SK-N-SH (cell line): Measurements from ENCODE around the gene MYCBP. TPM values are rescaled to one million over a fixed set of nuclear protein-coding genes. Genes with fewer than 3 reads are reported as not detected.

Source experiments
- CTCF ChIA-PET: fragments of 300-600, 350-600 bp; formaldehyde crosslinking; extraction: SDS; loops from one replicate; lab custom pipeline; 2021; lab: Yijun Ruan, JAX
- POLR2A ChIA-PET: fragments of 350-600 bp; sonication (Branson Sonifier 250); formaldehyde crosslinking; extraction: SDS; loops from one replicate; lab custom pipeline; 2020; ENCODE audit warnings: antibody characterized with exemption, inconsistent platforms; lab: Yijun Ruan, JAX
- DNase-seq: peaks from one replicate; pipeline ENCODE4 v3.0.0; 2012
- H2AFZ ChIP-seq: fragments of 200-600 bp; sonication (generic); 2 replicates; pipeline ENCODE4 v1.8.1; 2016; ENCODE audit warnings: antibody characterized with exemption, mild to moderate bottlenecking, low read depth
- H3F3A ChIP-seq: fragments of 200-600 bp; sonication (generic); replicated peaks from 2 replicates; pipeline ENCODE3; 2016; ENCODE audit warnings: antibody characterized with exemption, mild to moderate bottlenecking; ENCODE audit not compliant: insufficient read depth
- H3K27ac ChIP-seq, 2 experiments: fragments of 200-500 bp in 1 of 2; fragments of 200-600 bp in 1 of 2; sonication (Bioruptor generic) in 1 of 2; sonication (generic), shearing (Covaris generic) in 1 of 2; 2 replicates each; pipeline versions ENCODE4 v1.5.1 to v1.6.1; 2014 to 2016; ENCODE audit warnings: low read depth in 2 of 2, inconsistent platforms in 1 of 2, low read length in 1 of 2, mild to moderate bottlenecking in 1 of 2, mixed read lengths in 1 of 2
- H3K27me3 ChIP-seq: fragments of 200-600 bp; sonication (generic), shearing (Covaris generic); 2 replicates; pipeline ENCODE4 v1.6.1; 2016; ENCODE audit warnings: mixed run types; ENCODE audit not compliant: insufficient read depth
- H3K36me3 ChIP-seq, 2 experiments: fragments of 200-500 bp in 1 of 2; fragments of 200-600 bp in 1 of 2; sonication (Bioruptor generic) in 1 of 2; sonication (generic) in 1 of 2; replicated peaks in 1 of 2; 2 replicates each; pipeline versions ENCODE3 to v1.5.1; 2014 to 2016; ENCODE audit warnings: low read length in 1 of 2, mild to moderate bottlenecking in 1 of 2; ENCODE audit not compliant: insufficient read depth in 2 of 2, control insufficient read depth in 1 of 2
- H3K4me1 ChIP-seq, 2 experiments: fragments of 200-500 bp in 1 of 2; fragments of 200-600 bp in 1 of 2; sonication (Bioruptor generic) in 1 of 2; sonication (generic), shearing (Covaris generic) in 1 of 2; 2 replicates each; pipeline versions ENCODE4 v1.5.1 to v1.6.1; 2014 to 2016; ENCODE audit warnings: low read depth in 1 of 2, low read length in 1 of 2, mixed run types in 1 of 2; ENCODE audit not compliant: insufficient read depth in 2 of 2, control insufficient read depth in 1 of 2
- H3K4me2 ChIP-seq: fragments of 200-600 bp; sonication (generic), shearing (Covaris generic); 2 replicates; pipeline ENCODE4 v1.6.1; 2017; ENCODE audit warnings: mixed run types
- H3K4me3 ChIP-seq, 2 experiments: fragments of 200-500 bp in 1 of 2; fragments of 200-600 bp in 1 of 2; sonication (Bioruptor generic) in 1 of 2; sonication (generic), shearing (Covaris generic) in 1 of 2; 2 replicates each; pipeline versions ENCODE4 v1.5.1 to v1.8.1; 2014 to 2016; ENCODE audit warnings: low read depth in 2 of 2, inconsistent platforms in 1 of 2, low read length in 1 of 2, mild to moderate bottlenecking in 1 of 2, mixed read lengths in 1 of 2, moderate library complexity in 1 of 2
- H3K79me2 ChIP-seq: fragments of 200-600 bp; sonication (generic); 2 replicates; pipeline ENCODE4 v1.8.1; 2017; ENCODE audit warnings: mild to moderate bottlenecking; ENCODE audit not compliant: insufficient read depth
- H3K9ac ChIP-seq: fragments of 200-600 bp; sonication (generic); 2 replicates; pipeline ENCODE4 v1.6.1; 2017; ENCODE audit warnings: mixed run types
- H3K9me2 ChIP-seq: fragments of 200-600 bp; sonication (generic); 2 replicates; pipeline ENCODE4 v1.6.1; 2017; ENCODE audit warnings: mixed run types
- H3K9me3 ChIP-seq: fragments of 200-600 bp; sonication (generic); 2 replicates; pipeline ENCODE4 v1.6.1; 2017; ENCODE audit warnings: mixed run types, mild to moderate bottlenecking, moderate library complexity
- H4K20me1 ChIP-seq: fragments of 200-600 bp; sonication (generic); 2 replicates; pipeline ENCODE4 v1.6.1; 2017; ENCODE audit warnings: mild to moderate bottlenecking, mixed run types; ENCODE audit not compliant: insufficient read depth
- CHD2 ChIP-seq: fragments of 150-350 bp; IDR thresholded peaks from 2 replicates; pipeline ENCODE4 v1.6.1; 2018; ENCODE audit warnings: low read length; ENCODE audit not compliant: partially characterized antibody
- EZH2phosphoT487 ChIP-seq: fragments of 200-600 bp; sonication (generic); IDR thresholded peaks from 2 replicates; pipeline ENCODE4 v1.6.1; 2017; ENCODE audit warnings: low read depth, mixed run types, mild to moderate bottlenecking, antibody characterized with exemption, moderate library complexity, borderline replicate concordance
- FOSL2 ChIP-seq: IDR thresholded peaks from 2 replicates; pipeline ENCODE4 v1.4.0; 2012; ENCODE audit warnings: low read depth, mild to moderate bottlenecking, moderate library complexity, borderline replicate concordance
- FOXJ3 ChIP-seq: sonication (generic); formaldehyde crosslinking; IDR thresholded peaks from 2 replicates; pipeline ENCODE4 v1.5.1; 2020; ENCODE audit warnings: mild to moderate bottlenecking, missing genetic modification reagents
- GABPA ChIP-seq: IDR thresholded peaks from 2 replicates; pipeline ENCODE4 v1.4.0; 2012; ENCODE audit warnings: low read depth, mild to moderate bottlenecking
- JUND ChIP-seq: IDR thresholded peaks from 2 replicates; pipeline ENCODE4 v1.4.0; 2012
- RAD21 ChIP-seq: IDR thresholded peaks from 2 replicates; pipeline ENCODE4 v1.6.1; 2012; ENCODE audit warnings: mild to moderate bottlenecking, low read length
- RCOR1 ChIP-seq: fragments of 150-350 bp; IDR thresholded peaks from 2 replicates; pipeline ENCODE4 v1.6.1; 2017; ENCODE audit warnings: antibody characterized with exemption, low read length
- RXRA ChIP-seq: IDR thresholded peaks from 2 replicates; pipeline ENCODE4 v1.4.0; 2012; ENCODE audit warnings: low read depth, mild to moderate bottlenecking, borderline replicate concordance
- SMC3 ChIP-seq: IDR thresholded peaks from 2 replicates; pipeline ENCODE4 v1.6.1; 2012; ENCODE audit warnings: low read depth, low read length, improper control_type of control experiment
- TEAD4 ChIP-seq: IDR thresholded peaks from 2 replicates; pipeline ENCODE4 v1.4.0; 2012; ENCODE audit warnings: mild to moderate bottlenecking, borderline replicate concordance; ENCODE audit not compliant: insufficient read depth
- WGBS: methylation state at CpG from one replicate; pipeline ENCODE4 v1.1.6; 2017; ENCODE audit warnings: low lambda C conversion rate; 5-methylcytosine and 5-hydroxymethylcytosine counted together
- polyA plus RNA-seq, 3 experiments: library from polyadenylated mRNA; depleted of rRNA; stranded (reverse); fragments of >200 nt; gene quantifications; 2 replicates each; pipeline ENCODE4 v1.2.3, GENCODE V29; 2012
- TF ChIP-seq, protein P1 (sequence below): IDR thresholded peaks from 2 replicates; pipeline ENCODE4 v1.6.1; 2012; ENCODE audit warnings: mild to moderate bottlenecking, low read depth, low read length, moderate library complexity
- TF ChIP-seq, protein P2 (sequence below): fragments of 150-350 bp; IDR thresholded peaks from 2 replicates; pipeline ENCODE4 v1.6.1; 2016; ENCODE audit warnings: mild to moderate bottlenecking, low read depth, low read length
- TF ChIP-seq, protein P3 (sequence below): fragments of 200-600 bp; sonication (generic); IDR thresholded peaks from 2 replicates; pipeline ENCODE4 v1.6.1; 2017; ENCODE audit warnings: antibody characterized with exemption, mild to moderate bottlenecking, moderate library complexity

MYCBP gene
- polyA plus RNA-seq, 1 of the 3 experiments (the other 2 are of a cell fraction), result 16.0 TPM

DNA sequence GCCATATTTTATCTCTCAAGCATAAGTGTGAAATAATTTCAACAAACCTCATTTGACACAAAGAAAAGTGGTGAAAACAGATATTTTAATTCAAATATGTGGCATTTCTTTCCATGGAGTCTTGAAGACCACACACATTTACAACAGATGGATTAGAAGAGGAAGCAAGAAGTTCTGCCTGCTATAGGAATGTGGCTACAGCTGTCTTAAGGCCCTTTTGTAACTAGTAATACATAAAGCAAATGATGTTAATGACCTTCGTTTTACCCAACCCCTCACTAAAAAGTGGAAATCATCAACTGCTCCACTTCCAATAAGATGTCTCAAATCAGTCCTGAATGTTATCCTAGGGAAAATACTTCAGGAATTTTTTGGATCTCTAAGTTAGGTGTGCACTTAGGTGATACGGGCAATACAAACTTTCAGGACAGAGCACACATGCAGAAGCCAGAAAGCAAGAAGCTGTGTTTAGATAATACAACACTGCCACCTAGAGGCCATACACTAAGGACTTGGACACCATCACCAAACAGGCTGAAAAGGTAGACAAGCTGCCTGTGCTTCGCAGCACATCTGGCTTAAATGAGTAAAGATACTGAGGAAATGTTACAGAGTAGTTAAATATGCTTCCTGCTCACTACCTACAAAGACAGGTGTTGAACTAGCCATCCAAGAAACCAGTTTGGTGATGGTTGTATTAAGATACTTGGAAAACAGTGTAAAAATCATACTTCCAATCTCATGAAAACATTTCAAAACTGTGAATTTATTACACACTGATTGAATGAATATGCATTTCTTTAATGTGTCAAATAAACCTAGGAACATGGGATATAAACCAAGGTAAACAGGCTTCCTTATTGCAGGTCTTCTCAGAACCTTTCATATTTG lies 38.0 kb downstream of the MYCBP start:
- Histone ChIP-seq H3K4me1 (no peaks in the 10 kb centered on the region), H3F3A (peaks cover 4% of the 10 kb centered on the region), H3K9ac (no peak overlapping the region), H3K79me2 (no peaks in the 10 kb centered on the region), H3K4me3 (no peak overlapping the region), H3K9me3 (no peaks in the 10 kb centered on the region), H2AFZ (no peak overlapping the region), H3K36me3 (peaks cover 20 to 23% of the 10 kb centered on the region in 2 experiments), H3K9me2 (no peaks in the 10 kb centered on the region), H4K20me1 (no peaks in the 10 kb centered on the region), H3K27ac (no peak overlapping the region), H3K4me2 (no peak overlapping the region), H3K27me3 (peaks cover 16% of the 10 kb centered on the region; the same call in 1 of the 2 replicates)
- 20% methylated on average over 3 of the region's 3 CpGs for WGBS
- peak; percentile 64 for DNase-seq
- POLR2A ChIA-PET, result no interaction called here
- TF ChIP-seq GABPA (no peak), SMC3 (peak; percentile 59), JUND (no peak), EZH2phosphoT487 (no peak), RCOR1 (no peak), TEAD4 (no peak), FOSL2 (no peak), RXRA (no peak), RAD21 (peak; percentile 90), CHD2 (no peak), FOXJ3 (no peak)
- TF ChIP-seq, protein P1, sequence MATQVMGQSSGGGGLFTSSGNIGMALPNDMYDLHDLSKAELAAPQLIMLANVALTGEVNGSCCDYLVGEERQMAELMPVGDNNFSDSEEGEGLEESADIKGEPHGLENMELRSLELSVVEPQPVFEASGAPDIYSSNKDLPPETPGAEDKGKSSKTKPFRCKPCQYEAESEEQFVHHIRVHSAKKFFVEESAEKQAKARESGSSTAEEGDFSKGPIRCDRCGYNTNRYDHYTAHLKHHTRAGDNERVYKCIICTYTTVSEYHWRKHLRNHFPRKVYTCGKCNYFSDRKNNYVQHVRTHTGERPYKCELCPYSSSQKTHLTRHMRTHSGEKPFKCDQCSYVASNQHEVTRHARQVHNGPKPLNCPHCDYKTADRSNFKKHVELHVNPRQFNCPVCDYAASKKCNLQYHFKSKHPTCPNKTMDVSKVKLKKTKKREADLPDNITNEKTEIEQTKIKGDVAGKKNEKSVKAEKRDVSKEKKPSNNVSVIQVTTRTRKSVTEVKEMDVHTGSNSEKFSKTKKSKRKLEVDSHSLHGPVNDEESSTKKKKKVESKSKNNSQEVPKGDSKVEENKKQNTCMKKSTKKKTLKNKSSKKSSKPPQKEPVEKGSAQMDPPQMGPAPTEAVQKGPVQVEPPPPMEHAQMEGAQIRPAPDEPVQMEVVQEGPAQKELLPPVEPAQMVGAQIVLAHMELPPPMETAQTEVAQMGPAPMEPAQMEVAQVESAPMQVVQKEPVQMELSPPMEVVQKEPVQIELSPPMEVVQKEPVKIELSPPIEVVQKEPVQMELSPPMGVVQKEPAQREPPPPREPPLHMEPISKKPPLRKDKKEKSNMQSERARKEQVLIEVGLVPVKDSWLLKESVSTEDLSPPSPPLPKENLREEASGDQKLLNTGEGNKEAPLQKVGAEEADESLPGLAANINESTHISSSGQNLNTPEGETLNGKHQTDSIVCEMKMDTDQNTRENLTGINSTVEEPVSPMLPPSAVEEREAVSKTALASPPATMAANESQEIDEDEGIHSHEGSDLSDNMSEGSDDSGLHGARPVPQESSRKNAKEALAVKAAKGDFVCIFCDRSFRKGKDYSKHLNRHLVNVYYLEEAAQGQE, result no peak
- TF ChIP-seq, protein P2, sequence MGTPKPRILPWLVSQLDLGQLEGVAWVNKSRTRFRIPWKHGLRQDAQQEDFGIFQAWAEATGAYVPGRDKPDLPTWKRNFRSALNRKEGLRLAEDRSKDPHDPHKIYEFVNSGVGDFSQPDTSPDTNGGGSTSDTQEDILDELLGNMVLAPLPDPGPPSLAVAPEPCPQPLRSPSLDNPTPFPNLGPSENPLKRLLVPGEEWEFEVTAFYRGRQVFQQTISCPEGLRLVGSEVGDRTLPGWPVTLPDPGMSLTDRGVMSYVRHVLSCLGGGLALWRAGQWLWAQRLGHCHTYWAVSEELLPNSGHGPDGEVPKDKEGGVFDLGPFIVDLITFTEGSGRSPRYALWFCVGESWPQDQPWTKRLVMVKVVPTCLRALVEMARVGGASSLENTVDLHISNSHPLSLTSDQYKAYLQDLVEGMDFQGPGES, result no peak
- TF ChIP-seq, protein P3, sequence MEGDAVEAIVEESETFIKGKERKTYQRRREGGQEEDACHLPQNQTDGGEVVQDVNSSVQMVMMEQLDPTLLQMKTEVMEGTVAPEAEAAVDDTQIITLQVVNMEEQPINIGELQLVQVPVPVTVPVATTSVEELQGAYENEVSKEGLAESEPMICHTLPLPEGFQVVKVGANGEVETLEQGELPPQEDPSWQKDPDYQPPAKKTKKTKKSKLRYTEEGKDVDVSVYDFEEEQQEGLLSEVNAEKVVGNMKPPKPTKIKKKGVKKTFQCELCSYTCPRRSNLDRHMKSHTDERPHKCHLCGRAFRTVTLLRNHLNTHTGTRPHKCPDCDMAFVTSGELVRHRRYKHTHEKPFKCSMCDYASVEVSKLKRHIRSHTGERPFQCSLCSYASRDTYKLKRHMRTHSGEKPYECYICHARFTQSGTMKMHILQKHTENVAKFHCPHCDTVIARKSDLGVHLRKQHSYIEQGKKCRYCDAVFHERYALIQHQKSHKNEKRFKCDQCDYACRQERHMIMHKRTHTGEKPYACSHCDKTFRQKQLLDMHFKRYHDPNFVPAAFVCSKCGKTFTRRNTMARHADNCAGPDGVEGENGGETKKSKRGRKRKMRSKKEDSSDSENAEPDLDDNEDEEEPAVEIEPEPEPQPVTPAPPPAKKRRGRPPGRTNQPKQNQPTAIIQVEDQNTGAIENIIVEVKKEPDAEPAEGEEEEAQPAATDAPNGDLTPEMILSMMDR, result peak; percentile 81
- CTCF ChIA-PET, result interaction anchor here (0.6 to 4.9 kb wide), 38 partner anchors 10 to 1274 kb away, joined by 3 to 58 read pairs (median 4); partner anchors contain the start of genes GJA9 and RHBDL2
